NCI-H82 (cell line): ENCODE results near the gene POLDIP3.
"Not testable (repeated sequence)": the region's sequence is repeated elsewhere in the genome, so short reads cannot be mapped to it uniquely, and the experiment has no call there.

Experiments
- DNase-seq: peaks from one replicate; lab custom pipeline; 2025; lab: John Stamatoyannopoulos, UW

Gene POLDIP3

GRCh38 chr22:42617155-42617983 is 2.7 kb upstream of the POLDIP3 start:
- DNase-seq = no peak

GRCh38 chr22:42615860-42616175 is 1.1 kb upstream of the POLDIP3 start:
- DNase-seq = not testable (repeated sequence)

GRCh38 chr22:42615092-42615859 is 593 bp upstream of the POLDIP3 start:
- DNase-seq = peak; percentile 98

GRCh38 chr22:42613872-42614301 is 796 bp downstream of the POLDIP3 start:
- DNase-seq = peak; percentile 44

- no peak for DNase-seq
Measured at GRCh38 chr22:42612336-42612735, 2.3 kb downstream of the POLDIP3 start.

GRCh38 chr22:42611051-42611450 is 3.6 kb downstream of the POLDIP3 start:
- no peak for DNase-seq

- DNase-seq = no peak
Measured at GRCh38 chr22:42610186-42610585, 4.5 kb downstream of the POLDIP3 start.

GRCh38 chr22:42608823-42609361 is 5.8 kb downstream of the POLDIP3 start:
- DNase-seq = no peak

GRCh38 chr22:42608136-42608822 is 6.4 kb downstream of the POLDIP3 start:
- no peak for DNase-seq

GRCh38 chr22:42607641-42608040 is 7.0 kb downstream of the POLDIP3 start:
- DNase-seq = not testable (repeated sequence)

- DNase-seq = no peak
Measured at GRCh38 chr22:42604403-42604802, 10.3 kb downstream of the POLDIP3 start.

GRCh38 chr22:42603427-42603826 is 11.3 kb downstream of the POLDIP3 start:
- DNase-seq = no peak

GRCh38 chr22:42602470-42602869 is 12.2 kb downstream of the POLDIP3 start:
- no peak for DNase-seq

- no peak for DNase-seq
Measured at GRCh38 chr22:42601879-42602465, 12.7 kb downstream of the POLDIP3 start.

- no peak for DNase-seq
Measured at GRCh38 chr22:42596863-42597530, 17.7 kb downstream of the POLDIP3 start.

- DNase-seq = no peak
Measured at GRCh38 chr22:42596336-42596735, 18.3 kb downstream of the POLDIP3 start.

- no peak for DNase-seq
Measured at GRCh38 chr22:42595434-42595833, 19.2 kb downstream of the POLDIP3 start.

- DNase-seq = no peak
Measured at GRCh38 chr22:42591987-42592386, 22.7 kb downstream of the POLDIP3 start.

GRCh38 chr22:42587588-42588175 is 27.0 kb downstream of the POLDIP3 start:
- DNase-seq = no peak

GRCh38 chr22:42586381-42586780 is 28.3 kb downstream of the POLDIP3 start:
- no peak for DNase-seq

GRCh38 chr22:42585096-42585495 is 29.6 kb downstream of the POLDIP3 start:
- no peak for DNase-seq
